HG02588 (cell line): Measurements from ENCODE around the gene HSPA2.
"Not testable (repeated sequence)": the region's sequence is repeated elsewhere in the genome, so short reads cannot be mapped to it uniquely, and the experiment has no call there.

ENCODE experiments used
- ATAC-seq: cut with Tn5 transposase; IDR thresholded peaks from one replicate; pipeline ENCODE4 v1.9.1; 2021; ENCODE audit warnings: mild to moderate bottlenecking, moderate library complexity; ENCODE audit not compliant: unreplicated experiment

Gene HSPA2

GRCh38 chr14:64513271-64513670 is 27.3 kb upstream of the HSPA2 start:
- no peak for ATAC-seq

DNA sequence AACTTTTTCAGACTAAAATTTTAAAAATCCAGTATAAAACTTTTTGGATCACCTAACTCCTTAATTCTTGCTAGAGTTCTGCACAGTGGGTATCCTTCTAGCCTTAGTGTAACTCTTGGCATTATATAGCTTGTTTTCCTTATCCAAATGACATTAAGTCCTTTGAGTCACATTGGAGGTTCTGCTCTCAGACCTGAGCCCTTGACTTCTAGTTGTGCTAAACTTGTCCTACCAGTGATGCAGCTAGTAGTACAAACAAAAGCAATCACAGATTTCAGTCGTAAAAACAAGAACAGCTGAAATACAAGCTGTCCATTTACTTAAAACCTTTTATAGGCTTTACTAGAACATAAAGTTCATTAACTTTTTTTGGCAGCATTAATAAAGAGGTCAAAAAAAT is 25.5 kb upstream of the HSPA2 start:
- ATAC-seq = no peak

DNA sequence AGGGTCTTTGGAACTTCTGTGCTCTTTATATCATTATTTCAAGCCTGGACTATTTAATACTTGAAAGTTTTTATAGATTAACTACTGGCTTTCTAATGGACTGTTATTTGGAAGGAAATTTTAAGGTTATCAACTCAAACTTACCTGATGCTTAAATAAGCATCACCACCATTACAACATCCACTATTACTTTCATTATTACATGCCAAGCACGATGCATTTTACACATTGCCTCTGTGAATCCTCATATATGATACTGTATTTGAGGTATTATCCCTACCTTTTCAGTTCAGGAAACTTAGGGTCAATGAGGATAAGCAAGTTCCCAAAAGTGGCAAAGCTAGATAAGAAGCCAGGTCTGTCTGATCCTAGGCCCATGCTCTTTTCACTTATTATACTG is 23.6 kb upstream of the HSPA2 start:
- no peak for ATAC-seq

- ATAC-seq = not testable (repeated sequence)
These were observed 22.9 kb upstream of the HSPA2 start for GRCh38 chr14:64517667-64518066.

GRCh38 chr14:64518229-64518628 is 22.3 kb upstream of the HSPA2 start:
- no peak for ATAC-seq

GRCh38 chr14:64520699-64521098 is 19.8 kb upstream of the HSPA2 start:
- ATAC-seq = no peak

- no peak for ATAC-seq
These were observed 17.8 kb upstream of the HSPA2 start for GRCh38 chr14:64522591-64523355.

DNA sequence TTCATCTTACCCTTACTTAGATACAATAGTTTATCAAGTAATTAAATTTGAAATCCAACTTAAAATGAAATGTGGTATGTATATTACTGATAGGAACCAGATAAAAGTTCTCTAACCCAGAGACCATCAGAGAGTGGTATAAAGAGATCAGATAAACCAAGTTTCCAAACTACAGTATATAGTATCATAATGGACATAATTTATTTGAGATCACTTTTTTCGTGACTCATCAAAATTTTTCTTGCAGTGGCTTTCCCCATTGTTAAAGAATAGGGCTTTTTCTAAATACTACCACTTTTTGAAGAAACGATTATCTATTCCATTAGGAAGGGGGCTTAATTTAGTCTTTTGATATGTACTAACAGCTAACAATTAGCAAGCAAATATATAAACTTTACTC is 15.2 kb upstream of the HSPA2 start:
- ATAC-seq = no peak

DNA sequence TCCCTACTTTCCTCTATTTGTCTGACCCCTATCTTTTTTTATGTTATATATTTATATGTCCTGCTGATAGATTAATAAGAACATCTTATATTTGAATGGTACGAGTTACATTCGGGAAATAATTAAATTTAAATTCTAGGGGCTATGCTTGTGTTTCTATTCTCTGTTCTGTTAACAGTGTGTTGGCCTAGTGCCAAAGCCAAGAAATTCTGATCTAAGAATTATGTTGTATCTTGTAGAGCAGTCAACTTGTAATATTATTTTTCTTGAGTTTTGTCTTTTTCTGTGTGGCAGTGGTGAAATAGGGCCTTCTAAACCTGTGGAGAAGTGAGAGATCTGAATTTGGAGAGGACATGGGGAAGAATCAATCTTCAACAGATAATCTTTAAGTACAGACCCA is 9.0 kb upstream of the HSPA2 start:
- no peak for ATAC-seq

- no peak for ATAC-seq
These were observed 3.9 kb upstream of the HSPA2 start for GRCh38 chr14:64536488-64537245.

DNA sequence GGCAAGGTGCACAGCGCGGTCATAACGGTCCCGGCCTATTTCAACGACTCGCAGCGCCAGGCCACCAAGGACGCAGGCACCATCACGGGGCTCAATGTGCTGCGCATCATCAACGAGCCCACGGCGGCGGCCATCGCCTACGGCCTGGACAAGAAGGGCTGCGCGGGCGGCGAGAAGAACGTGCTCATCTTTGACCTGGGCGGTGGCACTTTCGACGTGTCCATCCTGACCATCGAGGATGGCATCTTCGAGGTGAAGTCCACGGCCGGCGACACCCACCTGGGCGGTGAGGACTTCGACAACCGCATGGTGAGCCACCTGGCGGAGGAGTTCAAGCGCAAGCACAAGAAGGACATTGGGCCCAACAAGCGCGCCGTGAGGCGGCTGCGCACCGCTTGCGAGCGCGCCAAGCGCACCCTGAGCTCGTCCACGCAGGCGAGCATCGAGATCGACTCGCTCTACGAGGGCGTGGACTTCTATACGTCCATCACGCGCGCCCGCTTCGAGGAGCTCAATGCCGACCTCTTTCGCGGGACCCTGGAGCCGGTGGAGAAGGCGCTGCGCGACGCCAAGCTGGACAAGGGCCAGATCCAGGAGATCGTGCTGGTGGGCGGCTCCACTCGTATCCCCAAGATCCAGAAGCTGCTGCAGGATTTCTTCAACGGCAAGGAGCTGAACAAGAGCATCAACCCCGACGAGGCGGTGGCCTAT is 875 bp downstream of the HSPA2 start:
- ATAC-seq = no peak

DNA sequence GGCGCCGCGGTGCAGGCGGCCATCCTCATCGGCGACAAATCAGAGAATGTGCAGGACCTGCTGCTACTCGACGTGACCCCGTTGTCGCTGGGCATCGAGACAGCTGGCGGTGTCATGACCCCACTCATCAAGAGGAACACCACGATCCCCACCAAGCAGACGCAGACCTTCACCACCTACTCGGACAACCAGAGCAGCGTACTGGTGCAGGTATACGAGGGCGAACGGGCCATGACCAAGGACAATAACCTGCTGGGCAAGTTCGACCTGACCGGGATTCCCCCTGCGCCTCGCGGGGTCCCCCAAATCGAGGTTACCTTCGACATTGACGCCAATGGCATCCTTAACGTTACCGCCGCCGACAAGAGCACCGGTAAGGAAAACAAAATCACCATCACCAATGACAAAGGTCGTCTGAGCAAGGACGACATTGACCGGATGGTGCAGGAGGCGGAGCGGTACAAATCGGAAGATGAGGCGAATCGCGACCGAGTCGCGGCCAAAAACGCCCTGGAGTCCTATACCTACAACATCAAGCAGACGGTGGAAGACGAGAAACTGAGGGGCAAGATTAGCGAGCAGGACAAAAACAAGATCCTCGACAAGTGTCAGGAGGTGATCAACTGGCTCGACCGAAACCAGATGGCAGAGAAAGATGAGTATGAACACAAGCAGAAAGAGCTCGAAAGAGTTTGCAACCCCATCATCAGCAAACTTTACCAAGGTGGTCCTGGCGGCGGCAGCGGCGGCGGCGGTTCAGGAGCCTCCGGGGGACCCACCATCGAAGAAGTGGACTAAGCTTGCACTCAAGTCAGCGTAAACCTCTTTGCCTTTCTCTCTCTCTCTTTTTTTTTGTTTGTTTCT is 1.7 kb downstream of the HSPA2 start:
- ATAC-seq = no peak

DNA sequence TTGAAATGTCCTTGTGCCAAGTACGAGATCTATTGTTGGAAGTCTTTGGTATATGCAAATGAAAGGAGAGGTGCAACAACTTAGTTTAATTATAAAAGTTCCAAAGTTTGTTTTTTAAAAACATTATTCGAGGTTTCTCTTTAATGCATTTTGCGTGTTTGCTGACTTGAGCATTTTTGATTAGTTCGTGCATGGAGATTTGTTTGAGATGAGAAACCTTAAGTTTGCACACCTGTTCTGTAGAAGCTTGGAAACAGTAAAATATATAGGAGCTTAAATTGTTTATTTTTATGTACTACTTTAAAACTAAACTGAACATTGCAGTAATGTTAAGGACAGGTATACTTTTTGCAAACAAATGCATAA is 2.3 kb downstream of the HSPA2 start:
- ATAC-seq = no peak

GRCh38 chr14:64544607-64545312 is 4.2 kb downstream of the HSPA2 start:
- ATAC-seq = no peak

- ATAC-seq = no peak
These were observed 8.5 kb downstream of the HSPA2 start for GRCh38 chr14:64549016-64549415.

DNA sequence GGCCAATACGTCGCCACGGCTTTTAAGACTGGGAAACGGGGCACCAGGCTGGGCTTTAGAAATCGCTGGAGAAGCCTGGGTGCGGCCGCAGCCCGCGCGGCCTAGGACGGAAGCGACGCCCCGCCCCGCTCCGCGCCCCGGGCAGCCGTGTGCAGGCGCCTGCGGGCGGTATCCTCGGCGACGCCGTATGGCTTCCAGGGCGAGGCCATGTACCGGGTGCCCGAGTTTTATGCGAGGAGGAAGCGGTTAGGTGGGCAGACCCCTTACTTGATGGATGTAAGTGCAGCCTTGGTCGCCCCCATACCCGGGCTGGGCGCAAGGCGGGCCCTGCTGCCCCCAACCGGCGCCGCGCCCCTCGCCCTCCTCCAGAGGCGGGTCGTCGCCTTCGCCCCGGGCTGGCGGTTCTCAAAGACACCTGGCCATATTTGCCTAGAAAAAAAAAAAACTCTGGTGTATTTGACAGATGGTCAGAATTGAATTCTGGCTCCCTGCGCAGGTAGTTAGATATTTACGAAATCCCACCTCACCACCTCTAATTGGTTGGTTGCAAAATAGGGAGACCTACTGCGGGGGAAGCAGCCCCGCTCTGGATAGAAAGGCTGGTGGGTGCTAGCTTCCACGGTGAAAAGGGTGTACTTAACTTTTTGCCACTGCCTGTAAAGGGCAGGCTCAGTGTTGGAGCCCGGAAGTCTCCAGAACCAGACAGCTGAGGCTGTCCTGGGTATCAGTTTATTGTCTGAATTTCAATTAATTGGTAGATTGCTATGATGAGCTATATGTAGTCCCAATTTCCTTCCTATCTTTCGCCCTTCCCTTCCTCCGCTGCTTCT is 9.5 kb downstream of the HSPA2 start, which contains the start of gene PPP1R36:
TSS of gene PPP1R36 (plus strand) at position 171 of the 830 bp plus-strand sequence. CDS start at position 208, 37 bp downstream.
- no peak for ATAC-seq

DNA sequence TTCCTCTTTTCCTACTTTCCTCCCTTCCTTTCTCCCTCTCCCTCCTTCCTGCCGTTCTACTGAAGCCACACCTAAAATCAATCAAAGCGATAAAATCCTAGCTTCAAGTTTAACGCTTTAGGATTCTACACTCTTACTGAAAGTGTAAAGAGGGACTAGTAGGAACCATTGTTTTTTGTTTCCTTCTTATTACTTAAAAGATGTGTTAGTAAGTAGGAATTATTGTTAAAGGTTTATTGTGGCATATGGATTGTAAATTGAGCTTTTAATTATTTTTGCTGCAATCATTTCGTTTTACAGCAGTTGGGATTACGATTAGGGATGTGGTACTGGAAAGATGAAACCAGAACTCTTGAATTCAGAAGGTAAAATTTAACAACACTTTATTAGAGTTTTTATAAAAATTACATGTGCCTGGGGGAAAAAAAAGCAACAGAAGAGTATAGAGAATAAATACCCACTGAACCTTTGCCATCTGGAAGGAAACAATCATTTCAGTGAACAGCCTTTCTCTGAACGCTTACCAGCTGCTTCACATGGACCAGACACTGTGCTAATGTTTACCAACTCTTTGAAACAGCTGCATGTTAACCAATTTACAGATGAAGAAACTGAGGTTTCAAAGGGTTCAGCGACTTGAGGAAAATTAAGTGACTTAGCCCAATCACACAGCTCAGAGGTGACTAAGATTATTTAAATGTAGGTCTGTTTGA is 10.2 kb downstream of the HSPA2 start:
- ATAC-seq = no peak

DNA sequence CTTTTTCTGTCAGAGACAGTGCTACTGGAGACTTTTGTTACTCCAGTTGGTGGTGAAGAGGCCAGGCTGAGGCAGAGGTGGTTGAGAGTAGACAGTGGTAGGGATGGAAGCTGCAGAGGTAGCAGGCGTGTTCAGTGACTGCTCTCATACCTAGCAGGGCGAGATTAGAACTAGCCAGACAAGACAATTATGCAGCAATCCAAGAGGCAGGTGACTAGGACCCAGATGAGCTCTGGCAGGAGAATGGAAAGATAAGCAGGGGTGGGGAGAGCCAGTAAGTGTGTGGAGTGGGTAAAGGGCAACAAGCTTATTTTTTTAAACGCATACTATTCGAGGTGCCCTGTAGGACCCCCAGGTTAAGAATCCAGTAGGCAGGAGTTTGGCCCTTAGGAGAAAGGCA is 14.0 kb downstream of the HSPA2 start:
- no peak for ATAC-seq

DNA sequence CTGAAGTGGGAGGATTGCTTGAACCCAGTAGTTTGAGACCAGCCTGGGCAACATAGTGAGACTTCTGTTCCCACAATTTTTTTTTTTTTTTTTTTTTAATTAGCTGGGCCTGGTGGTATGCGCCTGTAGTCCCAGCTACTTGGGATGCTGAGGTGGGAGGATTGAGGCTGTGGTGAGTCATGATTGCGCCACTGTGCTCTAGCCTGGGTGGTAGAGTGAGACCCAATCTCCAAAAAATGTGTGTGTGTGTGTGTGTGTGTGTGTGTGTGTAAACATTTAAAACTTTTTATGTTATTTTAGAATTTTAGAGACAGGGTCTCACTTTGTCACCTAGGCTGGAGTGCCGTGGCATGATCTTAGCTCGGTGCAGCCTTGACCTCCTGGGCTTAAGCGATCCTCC is 16.0 kb downstream of the HSPA2 start:
- no peak for ATAC-seq
